Thymus (tissue), 11 donors: ENCODE measurements around the gene RAI2. TPM values are rescaled to one million over a fixed set of nuclear protein-coding genes. Genes with fewer than 3 reads are reported as not detected.

Experiments
- DNase-seq, 9 donors: peaks; one replicate each; pipeline ENCODE4 v3.0.0-alpha.2; 2013; ENCODE audit warnings: low spot score in 9 of 9, low read depth in 6 of 9, missing footprints in 1 of 9
- H3K27ac ChIP-seq, 2 donors: one replicate each; pipeline ENCODE4 v1.5.1; 2013; ENCODE audit warnings: control low read depth in 1 of 2, low read depth in 1 of 2, low read length in 1 of 2, mild to moderate bottlenecking in 1 of 2, moderate library complexity in 1 of 2
- H3K27me3 ChIP-seq, 2 donors: one replicate each; pipeline ENCODE4 v1.5.1; 2013; ENCODE audit warnings: low read length in 1 of 2; ENCODE audit not compliant: control insufficient read depth in 2 of 2, insufficient read depth in 1 of 2
- H3K36me3 ChIP-seq, 2 donors: one replicate each; pipeline ENCODE4 v1.5.1; 2013; ENCODE audit warnings: low read length in 1 of 2, mild to moderate bottlenecking in 1 of 2, moderate library complexity in 1 of 2; ENCODE audit not compliant: control insufficient read depth in 2 of 2, insufficient read depth in 2 of 2
- H3K4me1 ChIP-seq, 2 donors: one replicate each; pipeline ENCODE4 v1.5.1; 2013; ENCODE audit warnings: low read length in 2 of 2; ENCODE audit not compliant: control insufficient read depth in 2 of 2, insufficient read depth in 2 of 2
- H3K4me3 ChIP-seq, 2 donors: one replicate each; pipeline ENCODE4 v1.5.1; 2013; ENCODE audit warnings: low read length in 2 of 2, control low read depth in 1 of 2, mild to moderate bottlenecking in 1 of 2
- H3K9me3 ChIP-seq, 2 donors: one replicate each; pipeline ENCODE4 v1.5.1; 2013; ENCODE audit warnings: low read length in 1 of 2, mild to moderate bottlenecking in 1 of 2; ENCODE audit not compliant: control insufficient read depth in 2 of 2, insufficient read depth in 1 of 2
- WGBS: extraction: QIAGEN DNeasy Blood & Tissue Kit; methylation state at CpG from one replicate; pipeline ENCODE4 v1.1.7; 2013; 5-methylcytosine and 5-hydroxymethylcytosine counted together
- polyA plus RNA-seq: library from polyadenylated mRNA; stranded (reverse); fragments of 200-250 nt; gene quantifications from one replicate; pipeline ENCODE4 v1.2.3, GENCODE V29; 2013
- total RNA-seq: library from RNA; stranded (reverse); fragments of 120-200 nt; gene quantifications from one replicate; pipeline ENCODE4 v1.2.4, GENCODE V29; 2013
- donor health status: healthy.

The RAI2 gene
- total and polyA plus RNA-seq, 2 donors: 1.8 to 9.0 TPM

- Histone ChIP-seq H3K27me3 (peaks cover 0 to 2% of the 10 kb centered on the region in 2 donors), H3K36me3 (no peaks in the 10 kb centered on the region), H3K9me3 (no peaks in the 10 kb centered on the region), H3K4me1 (no peaks in the 10 kb centered on the region), H3K4me3 (no peak overlapping the region), H3K27ac (peak overlapping the region in 1 of 2 donors; percentile 37)
- DNase-seq: no peak
- 84% methylated on average over 3 of the region's 3 CpGs for WGBS
Observed at GRCh38 chrX:17836830-17837229, 24.3 kb downstream of the RAI2 start.

- 20% methylated on average over 2 of the region's 2 CpGs for WGBS
- DNase-seq: no peak
- no peaks in the 10 kb centered on the region for H3K9me3 ChIP-seq
- no peak overlapping the region for H3K27ac ChIP-seq
- H3K4me1 ChIP-seq: no peaks in the 10 kb centered on the region
- H3K4me3 ChIP-seq: no peak overlapping the region
- H3K36me3 ChIP-seq: no peaks in the 10 kb centered on the region
- H3K27me3 ChIP-seq: peaks cover 0 to 2% of the 10 kb centered on the region in 2 donors
Observed at GRCh38 chrX:17833954-17834353, 27.1 kb downstream of the RAI2 start.

GRCh38 chrX:17831255-17831654 is 29.8 kb downstream of the RAI2 start:
- H3K4me3 ChIP-seq: no peak overlapping the region
- 93% methylated on average over 3 of the region's 3 CpGs for WGBS
- H3K4me1 ChIP-seq: no peaks in the 10 kb centered on the region
- H3K27me3 ChIP-seq: peaks cover 0 to 2% of the 10 kb centered on the region in 2 donors
- no peak overlapping the region for H3K27ac ChIP-seq
- no peaks in the 10 kb centered on the region for H3K9me3 ChIP-seq
- no peak for DNase-seq
- H3K36me3 ChIP-seq: no peaks in the 10 kb centered on the region

- Histone ChIP-seq H3K27ac (no peak overlapping the region), H3K4me1 (no peaks in the 10 kb centered on the region), H3K27me3 (peaks cover 0 to 2% of the 10 kb centered on the region in 2 donors), H3K9me3 (no peaks in the 10 kb centered on the region), H3K36me3 (no peaks in the 10 kb centered on the region), H3K4me3 (no peak overlapping the region)
- no peak for DNase-seq
- WGBS: 49% methylated on average over 1 of the region's 1 CpG
Observed at GRCh38 chrX:17830211-17830610, 30.9 kb downstream of the RAI2 start.

- Histone ChIP-seq H3K4me3 (no peak overlapping the region), H3K27me3 (peaks cover 0 to 2% of the 10 kb centered on the region in 2 donors), H3K36me3 (no peaks in the 10 kb centered on the region), H3K27ac (no peak overlapping the region), H3K4me1 (no peaks in the 10 kb centered on the region), H3K9me3 (no peaks in the 10 kb centered on the region)
- DNase-seq: no peak
- whole genome bisulfite sequencing: 100% methylated on average over 1 of the region's 1 CpG
Observed at GRCh38 chrX:17829566-17829965, 31.5 kb downstream of the RAI2 start.

GRCh38 chrX:17828171-17828570 is 32.9 kb downstream of the RAI2 start:
- Histone ChIP-seq H3K4me1 (no peaks in the 10 kb centered on the region), H3K27ac (no peak overlapping the region), H3K9me3 (no peaks in the 10 kb centered on the region), H3K4me3 (no peak overlapping the region), H3K27me3 (peaks cover 0 to 2% of the 10 kb centered on the region in 2 donors), H3K36me3 (no peaks in the 10 kb centered on the region)
- no peak for DNase-seq
- WGBS: 98% methylated on average over 3 of the region's 3 CpGs

GRCh38 chrX:17826609-17827496 is 34.2 kb downstream of the RAI2 start:
- H3K27me3 ChIP-seq: no peaks in the 10 kb centered on the region
- no peaks in the 10 kb centered on the region for H3K4me1 ChIP-seq
- DNase-seq: no peak
- H3K9me3 ChIP-seq: no peaks in the 10 kb centered on the region
- H3K27ac ChIP-seq: no peak overlapping the region
- H3K4me3 ChIP-seq: no peak overlapping the region
- no peaks in the 10 kb centered on the region for H3K36me3 ChIP-seq
- WGBS: 90% methylated on average over 5 of the region's 5 CpGs

- Histone ChIP-seq H3K36me3 (no peaks in the 10 kb centered on the region), H3K4me3 (no peak overlapping the region), H3K27me3 (no peaks in the 10 kb centered on the region), H3K4me1 (no peaks in the 10 kb centered on the region), H3K27ac (no peak overlapping the region), H3K9me3 (no peaks in the 10 kb centered on the region)
- WGBS: 92% methylated on average over 4 of the region's 4 CpGs
- DNase-seq: no peak
Observed at GRCh38 chrX:17824980-17825379, 36.1 kb downstream of the RAI2 start.

- Histone ChIP-seq H3K27ac (no peak overlapping the region), H3K4me3 (no peak overlapping the region), H3K9me3 (no peaks in the 10 kb centered on the region), H3K4me1 (no peaks in the 10 kb centered on the region), H3K27me3 (no peaks in the 10 kb centered on the region), H3K36me3 (no peaks in the 10 kb centered on the region)
- no peak for DNase-seq
- WGBS: 89% methylated on average over 2 of the region's 2 CpGs
Observed at GRCh38 chrX:17822351-17822750, 38.7 kb downstream of the RAI2 start.
